HG03097 (cell line): ENCODE results near the gene MIAT.

Experiments used
- ATAC-seq: cut with Tn5 transposase; IDR thresholded peaks from one replicate; pipeline ENCODE4 v1.9.1; 2021; ENCODE audit not compliant: unreplicated experiment, low FRiP score

Gene MIAT

GRCh38 chr22:26631282-26631681 lies 26.1 kb upstream of the MIAT start:
- no peak for ATAC-seq

DNA sequence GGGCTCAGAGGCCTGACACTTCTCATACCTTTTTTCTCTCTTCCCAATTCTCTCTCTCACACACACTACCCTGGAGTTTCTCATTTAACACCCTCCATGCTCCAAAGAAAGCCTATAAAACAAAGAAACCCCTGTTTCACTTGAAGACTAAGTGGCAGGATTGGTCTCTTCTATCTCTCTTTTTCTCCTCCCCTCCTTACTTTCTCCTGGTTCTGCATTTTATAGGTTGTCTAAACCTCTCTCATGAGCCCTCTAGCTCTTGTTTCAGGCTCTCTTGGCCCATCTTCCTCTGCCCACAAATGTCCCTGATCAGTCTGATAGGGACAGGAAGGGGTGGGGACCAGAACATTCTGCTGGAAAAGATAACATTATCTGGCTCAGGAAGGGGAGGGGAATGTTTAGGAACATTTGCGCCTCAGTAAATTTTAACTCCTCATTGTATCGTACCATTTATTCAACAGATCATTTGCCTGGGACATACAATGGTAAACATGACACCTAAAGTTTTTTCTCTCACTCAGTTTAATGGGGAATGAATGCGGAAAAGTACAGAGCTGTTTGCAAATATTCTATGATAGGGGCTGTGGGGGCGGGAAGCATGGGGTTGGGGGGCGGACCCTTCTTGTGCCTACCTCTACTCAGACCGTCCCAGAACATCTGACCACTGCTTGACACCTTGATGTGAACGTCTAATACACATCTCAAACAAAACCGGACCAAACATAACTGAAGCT lies 24.8 kb upstream of the MIAT start:
- ATAC-seq = no peak

GRCh38 chr22:26634189-26634588 lies 23.2 kb upstream of the MIAT start:
- no peak for ATAC-seq

- ATAC-seq = no peak
Measured at GRCh38 chr22:26635117-26635516, 22.3 kb upstream of the MIAT start.

DNA sequence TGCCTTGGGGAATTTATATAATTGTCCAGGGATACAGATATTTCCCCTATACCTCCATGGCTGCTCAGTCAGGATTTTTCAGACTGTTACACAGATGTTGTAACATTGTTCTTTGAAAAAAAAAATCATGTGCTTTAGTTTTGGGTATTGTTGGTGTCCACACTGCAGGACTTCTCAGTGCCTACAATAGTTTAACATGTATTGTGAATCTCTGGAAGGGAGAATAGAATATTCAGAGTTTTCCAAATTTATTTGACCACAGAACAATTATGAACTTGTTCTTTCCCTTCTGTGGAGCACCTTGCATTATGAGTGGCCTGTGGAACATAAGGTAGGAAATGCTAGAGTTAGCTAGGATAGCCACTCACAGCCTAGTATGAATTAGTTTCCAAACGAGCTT lies 21.1 kb upstream of the MIAT start:
- ATAC-seq = no peak

DNA sequence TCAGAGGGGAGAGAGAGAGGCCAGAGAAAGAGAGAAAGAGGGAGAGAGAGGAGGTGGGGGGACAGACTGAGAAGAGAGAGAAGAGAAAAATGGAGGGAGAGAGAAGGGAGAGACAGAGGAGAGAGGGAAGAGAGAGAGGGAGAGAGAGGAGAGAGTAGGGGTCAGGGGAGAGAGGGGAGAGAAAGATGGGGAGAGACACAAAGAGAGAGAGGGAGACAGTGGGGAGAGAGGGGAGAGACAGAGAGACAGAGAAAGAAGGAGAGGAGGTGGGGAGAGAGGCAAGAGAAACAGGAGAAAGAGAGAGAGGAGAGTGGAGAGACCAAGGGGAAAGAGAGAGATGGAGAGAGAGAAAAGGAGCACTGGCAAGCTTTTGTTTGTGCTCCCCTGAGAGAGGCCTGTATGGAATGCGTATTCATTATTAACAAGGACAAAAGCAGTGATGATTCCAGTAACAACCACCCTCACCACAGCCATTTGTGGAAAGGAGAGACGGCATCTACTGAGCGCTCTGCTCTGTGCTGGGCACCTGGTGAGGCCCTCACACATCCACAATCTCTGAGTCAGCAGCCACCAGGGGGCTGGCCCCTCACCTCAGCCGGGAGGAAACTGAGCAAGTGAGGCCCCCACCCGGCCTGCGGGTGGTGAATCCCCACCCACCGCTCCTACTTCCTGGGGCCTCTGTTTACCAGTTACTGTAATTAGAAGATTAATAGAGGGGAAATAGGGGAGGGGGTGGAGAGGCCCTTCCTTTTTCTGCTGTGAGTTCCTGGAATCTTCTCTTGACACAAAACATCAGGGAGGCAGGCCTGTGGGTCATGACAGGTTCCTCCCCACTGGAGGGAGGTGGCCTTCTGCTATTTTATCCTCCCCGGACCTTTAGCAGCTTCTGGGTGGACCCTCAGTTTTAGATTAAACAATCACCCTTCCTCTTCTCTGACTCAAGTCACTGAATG lies 14.6 kb upstream of the MIAT start:
- no peak for ATAC-seq

GRCh38 chr22:26643418-26644100 lies 13.8 kb upstream of the MIAT start:
- no peak for ATAC-seq

DNA sequence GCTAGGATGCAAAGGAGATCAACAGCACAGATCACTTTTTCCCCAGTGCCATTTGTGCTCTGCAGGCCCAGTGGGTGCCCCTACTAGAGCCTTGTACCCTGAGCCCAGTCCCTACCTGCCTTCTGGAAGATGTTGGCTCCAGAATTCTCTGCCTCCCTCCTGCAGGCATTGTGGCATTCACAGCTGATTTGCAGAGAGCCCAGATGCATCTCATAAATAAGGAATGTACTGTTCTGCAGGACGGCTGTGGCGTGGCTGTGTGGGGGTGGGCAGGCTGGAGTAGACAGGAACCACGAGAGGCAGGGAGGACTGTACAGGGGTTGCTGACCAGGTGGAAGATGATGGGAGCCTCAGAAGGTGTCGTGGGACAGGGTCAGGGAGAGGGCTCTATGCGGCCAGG lies 11.2 kb upstream of the MIAT start:
- ATAC-seq = no peak

DNA sequence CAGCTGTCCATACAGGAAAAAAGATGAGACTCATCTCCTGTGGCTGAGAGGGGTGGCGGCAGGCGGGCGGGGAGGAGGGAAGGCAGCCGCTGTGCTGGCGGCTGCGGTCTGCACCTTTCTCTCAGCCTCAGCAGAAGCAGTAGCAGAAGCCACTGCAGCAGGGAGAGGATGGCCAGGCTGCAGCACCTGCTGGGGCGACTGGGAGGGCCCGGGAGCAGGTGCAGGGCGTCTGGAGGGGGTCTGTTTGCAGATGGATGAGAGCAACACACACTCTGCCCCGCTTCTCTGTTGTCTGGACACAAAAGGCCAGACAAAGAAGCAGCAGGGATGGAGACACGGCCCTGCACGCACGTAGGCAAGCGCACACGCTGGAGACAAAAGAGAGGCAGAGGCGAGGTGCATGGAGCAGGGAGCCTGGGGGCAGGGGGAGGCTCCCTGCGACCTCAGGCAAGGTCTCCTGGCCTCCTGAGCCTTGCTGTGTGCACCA lies 9.3 kb upstream of the MIAT start:
- no peak for ATAC-seq

- no peak for ATAC-seq
Measured at GRCh38 chr22:26648528-26649388, 8.6 kb upstream of the MIAT start.

GRCh38 chr22:26650722-26651421 lies 6.5 kb upstream of the MIAT start:
- ATAC-seq = no peak

DNA sequence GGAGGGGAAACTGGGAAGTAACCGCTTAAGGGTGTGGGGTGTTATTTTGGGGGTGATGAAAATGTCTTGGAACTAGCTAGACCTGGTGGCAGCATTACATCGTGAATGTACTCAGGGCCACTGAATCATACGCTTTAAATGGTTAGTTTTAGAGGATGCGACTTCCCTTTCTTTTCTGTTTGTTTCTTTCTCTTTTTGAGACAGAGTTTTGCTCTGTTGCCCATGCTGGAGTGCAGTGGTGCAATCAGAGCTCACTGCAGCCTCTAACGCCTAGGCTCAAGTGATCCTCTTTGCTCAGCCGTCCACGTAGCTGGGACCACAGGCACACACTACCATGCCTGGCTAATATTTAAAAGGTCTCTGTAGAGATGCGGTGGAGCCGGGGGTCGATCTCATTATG lies 5.6 kb upstream of the MIAT start:
- no peak for ATAC-seq

DNA sequence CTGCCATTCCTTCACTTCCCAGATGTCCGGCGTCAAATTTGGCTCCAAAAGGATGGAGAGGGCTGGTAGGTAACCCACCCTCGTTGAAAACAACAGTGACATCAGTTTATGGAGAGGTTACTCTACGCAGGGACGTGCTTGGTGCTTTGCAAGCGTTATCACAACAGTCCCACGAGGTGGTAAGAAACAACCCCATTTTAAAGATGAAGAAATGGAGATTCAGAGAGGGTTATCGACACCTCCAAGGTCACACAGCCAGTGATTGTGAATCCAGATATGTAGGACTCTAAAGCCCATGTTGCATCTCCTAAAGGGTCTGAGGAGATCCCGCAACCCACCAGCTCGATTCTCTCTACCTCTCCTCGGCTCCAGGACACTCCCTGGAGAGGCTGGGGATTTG lies 773 bp downstream of the MIAT start:
- no peak for ATAC-seq

DNA sequence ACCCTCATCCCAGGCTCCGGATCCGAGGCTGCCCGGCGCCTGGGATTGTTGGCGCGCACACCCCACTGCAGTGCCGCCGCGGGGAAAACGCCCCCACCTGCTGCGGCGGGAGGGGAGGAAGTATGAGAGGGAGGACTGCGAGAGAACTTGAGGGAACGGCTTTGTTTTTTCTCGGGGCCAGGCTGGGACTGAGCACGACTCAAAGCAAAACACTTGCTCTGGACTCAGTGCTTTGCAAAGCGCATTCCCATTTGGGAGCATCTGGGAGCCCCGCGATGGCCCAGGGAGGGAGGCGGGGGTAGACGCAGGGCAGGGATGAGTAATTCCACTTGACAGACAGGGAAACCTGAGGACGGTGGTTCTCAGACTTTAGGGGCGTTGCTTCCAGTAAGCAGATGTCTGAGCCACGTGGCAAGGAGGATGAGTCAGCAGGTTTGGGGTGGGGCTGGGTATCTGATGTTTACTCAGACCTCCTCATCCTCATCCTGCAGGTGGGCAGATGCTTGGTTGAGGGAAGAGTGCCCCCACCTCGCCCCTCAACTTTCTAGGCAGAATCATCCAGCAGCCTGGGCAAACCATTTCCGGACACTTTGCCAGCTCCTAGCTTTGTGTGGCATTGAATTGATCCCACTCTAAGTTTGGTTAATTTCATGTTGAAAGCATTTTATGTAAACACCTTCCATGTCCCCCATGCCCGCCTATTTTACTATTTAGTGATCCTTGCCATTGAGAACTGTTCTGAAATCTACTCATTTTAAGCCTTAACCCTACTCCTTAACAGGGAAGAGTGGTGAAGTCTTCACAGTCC lies 1.5 kb downstream of the MIAT start:
- no peak for ATAC-seq

DNA sequence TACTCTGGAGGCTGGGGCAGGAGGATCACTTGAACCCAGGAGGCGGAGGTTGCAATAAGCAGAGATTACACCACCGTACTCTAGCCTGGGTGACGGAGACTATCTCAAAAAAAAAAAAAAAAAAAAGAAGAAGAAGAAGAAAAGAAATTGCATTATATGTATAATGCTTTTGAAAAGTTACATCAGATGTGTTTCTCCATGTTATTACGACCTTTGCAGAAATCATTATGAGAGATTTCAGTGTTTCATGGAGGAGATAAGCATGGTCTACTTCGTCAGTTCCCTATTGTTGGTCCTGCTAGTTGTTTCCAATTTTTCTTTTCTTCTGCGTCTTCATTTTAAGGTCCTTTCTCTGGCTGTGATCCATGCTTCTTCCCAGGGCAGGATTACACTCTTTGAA lies 3.0 kb downstream of the MIAT start:
- ATAC-seq = no peak

DNA sequence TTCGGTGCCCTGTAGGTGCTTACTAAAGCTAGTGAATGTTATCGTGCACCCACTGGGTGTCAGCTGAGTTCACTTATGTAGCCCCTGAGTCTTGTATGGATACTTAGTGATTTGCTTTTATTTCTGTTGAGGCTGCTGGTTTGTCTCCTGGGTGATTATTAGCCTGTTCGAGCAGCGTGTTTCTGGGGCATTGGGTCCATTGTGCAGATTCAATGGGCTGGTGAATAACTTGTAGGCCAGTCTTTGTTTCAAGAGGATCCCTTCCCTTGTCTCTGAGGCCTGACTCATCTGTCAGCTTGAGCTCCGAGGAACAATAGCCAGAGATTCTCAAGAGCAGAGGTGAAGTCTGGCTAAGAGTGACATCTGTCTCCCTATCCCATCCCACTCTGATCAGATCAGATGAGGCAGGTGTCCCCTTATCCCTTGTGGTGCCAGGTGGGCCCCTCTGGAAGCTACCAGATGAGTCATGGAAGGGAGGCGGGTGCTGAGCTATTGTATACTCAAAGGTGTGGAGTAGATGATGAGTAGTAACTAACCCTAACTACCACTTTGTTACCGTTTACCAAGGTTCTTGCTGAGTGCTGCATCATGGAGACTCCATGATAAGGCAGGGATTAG lies 3.7 kb downstream of the MIAT start:
- no peak for ATAC-seq

- ATAC-seq = no peak
Measured at GRCh38 chr22:26662160-26662559, 4.8 kb downstream of the MIAT start.

DNA sequence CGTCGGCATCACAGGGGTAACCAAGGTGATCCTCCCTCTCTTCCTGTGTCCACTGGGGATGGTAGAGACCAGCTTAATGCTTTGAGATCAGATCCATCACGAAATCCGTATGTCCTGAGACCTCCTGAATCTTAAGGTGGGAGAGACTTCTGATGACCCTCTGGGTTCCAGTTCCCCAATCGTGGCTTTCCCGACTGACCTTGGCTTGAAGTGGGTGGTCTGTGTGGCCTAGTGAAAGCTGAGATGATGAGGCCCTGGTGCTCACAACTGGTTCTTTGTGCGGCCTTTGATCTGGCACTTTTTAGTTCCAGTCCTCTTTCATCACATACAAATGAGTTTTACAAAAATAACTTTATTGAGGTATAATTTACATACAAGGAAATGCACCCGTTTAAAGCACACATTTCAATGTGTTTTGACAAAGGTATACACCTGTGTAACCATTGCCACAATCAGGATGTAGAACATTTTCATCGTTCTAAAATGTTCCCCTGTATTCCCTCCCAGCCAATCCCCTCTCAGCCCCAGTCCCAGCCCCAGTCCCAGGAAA lies 6.1 kb downstream of the MIAT start:
- no peak for ATAC-seq
